Naive thymus-derived CD8-positive, alpha-beta T cell (primary cell): Measurements from ENCODE around the gene ZNF680. TPM values are rescaled to one million over a fixed set of nuclear protein-coding genes. Genes with fewer than 3 reads are reported as not detected.
A peak's percentile ranks its signal among the peaks of the same experiment; 100 is the strongest.

ENCODE experiments used
- ATAC-seq, 2 donors: fragments of 150-1000 bp; cut with Tn5 transposase in 1 of 2; sonication (Bioruptor Pico), chemical (Tn5 transposase) in 1 of 2; 1 replicate in 1 of 2; 2 replicates in 1 of 2; pipeline ENCODE4 v1.10.0; 2021; ENCODE audit warnings: mild to moderate bottlenecking in 2 of 2, moderate library complexity in 2 of 2
- POLR2A ChIA-PET: fragments of 350-600 bp; sonication (Branson Sonifier 250); formaldehyde crosslinking; loops from one replicate; lab custom pipeline; 2021; ENCODE audit warnings: antibody characterized with exemption; lab: Charles Lee
- DNase-seq, 10 donors: peaks; one replicate each; pipeline versions ENCODE4 v3.0.0 to v3.0.0-alpha.2; 2020 to 2022
- H3K27ac Mint-ChIP-seq, 10 donors: one replicate each; pipeline ENCODE4 v1.8.0; 2020 to 2022; ENCODE audit warnings: mild to moderate bottlenecking in 10 of 10, mixed read lengths in 10 of 10, moderate library complexity in 4 of 10, inconsistent platforms in 1 of 10
- H3K27me3 Mint-ChIP-seq, 5 donors: one replicate each; pipeline ENCODE4 v1.8.0; 2021 to 2022; ENCODE audit warnings: mixed read lengths in 5 of 5
- H3K36me3 Mint-ChIP-seq, 3 donors: one replicate each; pipeline ENCODE4 v1.8.0; 2020 to 2022; ENCODE audit warnings: mixed read lengths in 3 of 3, mild to moderate bottlenecking in 2 of 3, inconsistent platforms in 1 of 3
- H3K4me1 Mint-ChIP-seq, 4 donors: one replicate each; pipeline ENCODE4 v1.8.0; 2021 to 2022; ENCODE audit warnings: mixed read lengths in 4 of 4
- H3K4me3 Mint-ChIP-seq, 10 donors: one replicate each; pipeline ENCODE4 v1.8.0; 2020 to 2022; ENCODE audit warnings: mild to moderate bottlenecking in 10 of 10, mixed read lengths in 10 of 10, moderate library complexity in 6 of 10, inconsistent platforms in 1 of 10
- H3K9me3 Mint-ChIP-seq, 9 donors: one replicate each; pipeline ENCODE4 v1.8.0; 2020 to 2022; ENCODE audit warnings: mixed read lengths in 9 of 9, mild to moderate bottlenecking in 3 of 9, inconsistent platforms in 1 of 9, moderate library complexity in 1 of 9
- polyA plus RNA-seq, 3 donors: library from polyadenylated mRNA; unstranded; fragments of 300-500 nt; fragmentation: Illumina TruSeq; gene quantifications; one replicate each; pipeline ENCODE4 v1.2.3, GENCODE V29; 2021
- total RNA-seq, 8 experiments: library from RNA in 2 of 8; stranded (reverse) in 2 of 8; gene quantifications; one replicate each; pipeline ENCODE4 v1.2.3 and lab custom pipeline; 2021 to 2026

Gene ZNF680
- total and polyA plus RNA-seq, 5 experiments from 2014 or later, result 7.1 to 22.9 (median 9.7) TPM

GRCh38 chr7:64494912-64495461, 67.9 kb downstream of the ZNF680 start:
- ATAC-seq, result no peak
- POLR2A ChIA-PET, result no interaction called here
- Mint-ChIP-seq H3K27ac (no peak overlapping the region), H3K36me3 (peaks cover 0 to 16% (median 14%) of the 10 kb centered on the region in 3 donors), H3K4me3 (no peak overlapping the region), H3K4me1 (no peaks in the 10 kb centered on the region), H3K9me3 (peaks cover 0 to 72% (median 25%) of the 10 kb centered on the region in 9 donors), H3K27me3 (no peaks in the 10 kb centered on the region)
- peak in 1 of 10 donors; percentile 57 for DNase-seq

DNA sequence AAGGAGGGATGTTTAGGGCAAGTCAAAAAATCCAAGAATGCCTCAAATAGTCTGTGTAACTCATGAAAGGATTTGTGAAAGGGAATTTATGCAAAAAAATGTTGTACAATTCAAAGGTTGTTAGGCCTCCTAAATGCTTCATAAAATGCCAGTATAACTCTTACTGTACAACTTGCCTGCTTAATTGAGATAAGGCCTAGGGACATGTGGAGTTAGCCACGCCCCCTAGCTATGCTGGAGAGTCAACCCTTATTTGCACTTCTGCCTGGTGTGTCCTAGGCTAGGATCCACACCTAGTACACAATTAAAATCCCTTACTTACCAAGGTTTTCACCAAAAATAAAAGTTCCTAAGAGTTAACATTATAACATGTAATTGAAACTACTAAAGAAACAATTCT, 77.2 kb downstream of the ZNF680 start:
- peaks cover 2 to 41% (median 30%) of the 10 kb centered on the region in 3 donors for H3K36me3 Mint-ChIP-seq
- no peak for ATAC-seq
- POLR2A ChIA-PET, result no interaction called here
- no peak for DNase-seq
- H3K4me1 Mint-ChIP-seq, result no peaks in the 10 kb centered on the region
- H3K9me3 Mint-ChIP-seq, result peaks cover 2 to 91% (median 48%) of the 10 kb centered on the region in 9 donors
- no peak overlapping the region for H3K27ac Mint-ChIP-seq
- no peak overlapping the region for H3K4me3 Mint-ChIP-seq
- peaks cover 0 to 3% (median 0%) of the 10 kb centered on the region in 5 donors for H3K27me3 Mint-ChIP-seq

Other genes starting within 250 kb of the ZNF680 start
- 10 to 100 TPM; 51.9 to 55.4 TPM for gene ZNF736, start 249.1 kb downstream of the ZNF680 start, total RNA-seq
- 1 to 10 TPM; 2.2 to 4.9 (median 2.3) TPM for gene ZNF736, start 249.1 kb downstream of the ZNF680 start, polyA plus RNA-seq
- 10 to 100 TPM; 32.5 to 33.6 TPM for gene ZNF107, start 103.1 kb upstream of the ZNF680 start, total RNA-seq
- 10 to 100 TPM in 2 of 3 donors, 1 to 10 TPM in 1; 9.7 to 12.8 (median 11.7) TPM for gene ZNF107, start 103.1 kb upstream of the ZNF680 start, polyA plus RNA-seq
- gene ZNF138, start 231.4 kb upstream of the ZNF680 start, total RNA-seq, result 10 to 100 TPM; 18.3 to 20.4 TPM
- gene ZNF138, start 231.4 kb upstream of the ZNF680 start, polyA plus RNA-seq, result 10 to 100 TPM in 2 of 3 donors, 1 to 10 TPM in 1; 9.2 to 13.0 (median 12.9) TPM